Tibial nerve (tissue), 4 donors: ENCODE data around the gene ALK.

Experiments
- EP300 ChIP-seq, 2 donors: sonication (generic); formaldehyde crosslinking; IDR thresholded peaks; one replicate each; pipeline ENCODE4 v1.6.1; 2017; ENCODE audit warnings: antibody characterized with exemption in 2 of 2, mild to moderate bottlenecking in 1 of 2
- POLR2A ChIP-seq, 2 donors: fragments of 450-650 bp; IDR thresholded peaks; one replicate each; pipeline ENCODE4 v1.6.1; 2017; ENCODE audit warnings: antibody characterized with exemption in 2 of 2, mild to moderate bottlenecking in 2 of 2, moderate library complexity in 2 of 2
- TF ChIP-seq, protein P1 (sequence below), 5 experiments: fragments of 200-600 bp in 3 of 5; fragments of 450-650 bp in 2 of 5; sonication (generic) in 3 of 5; IDR thresholded peaks; one replicate each; pipeline ENCODE4 v1.5.1; 2016 to 2019; ENCODE audit warnings: antibody characterized with exemption in 5 of 5, mild to moderate bottlenecking in 3 of 5, moderate library complexity in 2 of 5

DNA sequence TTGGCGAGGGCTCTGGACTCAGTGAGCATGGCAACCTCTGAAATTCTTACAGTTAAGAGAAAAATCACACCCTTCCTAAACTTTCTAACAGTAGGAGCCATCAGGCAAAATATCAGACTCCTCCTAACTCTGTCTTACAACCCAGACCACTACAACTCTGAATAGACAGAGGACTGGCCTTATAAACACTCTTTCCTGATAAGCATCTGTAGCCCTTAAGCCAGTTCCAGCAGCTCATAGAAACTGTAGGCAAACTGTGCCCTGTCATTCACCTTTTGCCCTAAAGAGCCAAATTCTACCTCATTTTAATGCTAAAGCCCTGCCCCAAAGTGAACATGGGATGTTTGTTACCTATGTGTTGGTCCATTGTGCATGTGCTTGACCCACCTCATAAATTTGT is 304.8 kb downstream of the ALK start:
- TF ChIP-seq, protein P1, sequence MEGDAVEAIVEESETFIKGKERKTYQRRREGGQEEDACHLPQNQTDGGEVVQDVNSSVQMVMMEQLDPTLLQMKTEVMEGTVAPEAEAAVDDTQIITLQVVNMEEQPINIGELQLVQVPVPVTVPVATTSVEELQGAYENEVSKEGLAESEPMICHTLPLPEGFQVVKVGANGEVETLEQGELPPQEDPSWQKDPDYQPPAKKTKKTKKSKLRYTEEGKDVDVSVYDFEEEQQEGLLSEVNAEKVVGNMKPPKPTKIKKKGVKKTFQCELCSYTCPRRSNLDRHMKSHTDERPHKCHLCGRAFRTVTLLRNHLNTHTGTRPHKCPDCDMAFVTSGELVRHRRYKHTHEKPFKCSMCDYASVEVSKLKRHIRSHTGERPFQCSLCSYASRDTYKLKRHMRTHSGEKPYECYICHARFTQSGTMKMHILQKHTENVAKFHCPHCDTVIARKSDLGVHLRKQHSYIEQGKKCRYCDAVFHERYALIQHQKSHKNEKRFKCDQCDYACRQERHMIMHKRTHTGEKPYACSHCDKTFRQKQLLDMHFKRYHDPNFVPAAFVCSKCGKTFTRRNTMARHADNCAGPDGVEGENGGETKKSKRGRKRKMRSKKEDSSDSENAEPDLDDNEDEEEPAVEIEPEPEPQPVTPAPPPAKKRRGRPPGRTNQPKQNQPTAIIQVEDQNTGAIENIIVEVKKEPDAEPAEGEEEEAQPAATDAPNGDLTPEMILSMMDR (IDR thresholded peaks at IDR 0.05) = no peak
- TF ChIP-seq POLR2A (IDR thresholded peaks at IDR 0.05) = no peak
- no peak for TF ChIP-seq EP300 (IDR thresholded peaks at IDR 0.05)
